GM18867 (cell line): Measurements from ENCODE around the gene PCDHB8.
"Not testable (repeated sequence)": the region's sequence is repeated elsewhere in the genome, so short reads cannot be mapped to it uniquely, and the experiment has no call there.

Experiments used
- ATAC-seq: cut with Tn5 transposase; IDR thresholded peaks from one replicate; pipeline ENCODE4 v1.9.1; 2021; ENCODE audit warnings: mild to moderate bottlenecking, moderate library complexity; ENCODE audit not compliant: unreplicated experiment

The PCDHB8 gene

DNA sequence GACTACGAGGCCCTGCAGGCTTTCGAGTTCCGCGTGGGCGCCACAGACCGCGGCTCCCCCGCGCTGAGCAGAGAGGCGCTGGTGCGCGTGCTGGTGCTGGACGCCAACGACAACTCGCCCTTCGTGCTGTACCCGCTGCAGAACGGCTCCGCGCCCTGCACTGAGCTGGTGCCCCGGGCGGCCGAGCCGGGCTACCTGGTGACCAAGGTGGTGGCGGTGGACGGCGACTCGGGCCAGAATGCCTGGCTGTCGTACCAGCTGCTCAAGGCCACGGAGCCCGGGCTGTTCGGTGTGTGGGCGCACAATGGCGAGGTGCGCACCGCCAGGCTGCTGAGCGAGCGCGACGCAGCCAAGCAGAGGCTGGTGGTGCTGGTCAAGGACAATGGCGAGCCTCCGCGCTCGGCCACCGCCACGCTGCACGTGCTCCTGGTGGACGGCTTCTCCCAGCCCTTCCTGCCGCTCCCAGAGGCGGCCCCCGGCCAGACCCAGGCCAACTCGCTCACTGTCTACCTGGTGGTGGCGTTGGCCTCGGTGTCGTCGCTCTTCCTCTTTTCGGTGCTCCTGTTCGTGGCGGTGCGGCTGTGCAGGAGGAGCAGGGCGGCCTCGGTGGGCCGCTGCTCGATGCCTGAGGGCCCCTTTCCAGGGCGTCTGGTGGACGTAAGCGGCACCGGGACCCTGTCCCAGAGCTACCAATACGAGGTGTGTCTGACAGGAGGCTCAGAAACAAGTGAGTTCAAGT is 6.7 kb downstream of the PCDHB8 start:
- not testable (repeated sequence) for ATAC-seq

DNA sequence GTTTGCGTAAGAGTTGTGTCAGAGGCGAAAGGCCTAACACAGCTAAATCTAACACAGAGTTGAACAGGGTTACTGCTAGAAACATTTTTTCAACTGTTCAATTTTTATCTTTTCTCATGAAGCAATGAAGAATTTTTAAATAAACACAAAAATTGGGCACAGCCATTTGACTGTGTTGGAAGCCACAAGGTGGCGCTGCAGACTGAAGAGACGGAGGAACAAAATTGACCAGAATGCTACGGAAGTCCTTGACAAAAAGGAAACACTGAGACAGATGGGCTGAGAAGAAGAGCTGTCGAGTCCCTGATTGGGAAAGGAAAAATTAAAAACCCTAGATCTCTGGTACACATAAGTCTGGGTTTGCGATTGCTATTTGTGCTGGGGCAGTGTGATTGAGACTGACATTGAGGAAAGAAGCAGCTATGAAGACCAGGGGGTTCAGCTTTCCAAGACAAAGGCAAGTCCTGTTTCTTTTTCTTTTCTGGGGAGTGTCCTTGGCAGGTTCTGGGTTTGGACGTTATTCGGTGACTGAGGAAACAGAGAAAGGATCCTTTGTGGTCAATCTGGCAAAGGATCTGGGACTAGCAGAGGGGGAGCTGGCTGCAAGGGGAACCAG is 9.4 kb downstream of the PCDHB8 start, which contains the start of gene PCDHB9:
Gene PCDHB9, plus strand, starts transcription at position 265 of the 616 bp plus-strand sequence. Its CDS starts 158 bp downstream, at position 423.
- no peak for ATAC-seq

DNA sequence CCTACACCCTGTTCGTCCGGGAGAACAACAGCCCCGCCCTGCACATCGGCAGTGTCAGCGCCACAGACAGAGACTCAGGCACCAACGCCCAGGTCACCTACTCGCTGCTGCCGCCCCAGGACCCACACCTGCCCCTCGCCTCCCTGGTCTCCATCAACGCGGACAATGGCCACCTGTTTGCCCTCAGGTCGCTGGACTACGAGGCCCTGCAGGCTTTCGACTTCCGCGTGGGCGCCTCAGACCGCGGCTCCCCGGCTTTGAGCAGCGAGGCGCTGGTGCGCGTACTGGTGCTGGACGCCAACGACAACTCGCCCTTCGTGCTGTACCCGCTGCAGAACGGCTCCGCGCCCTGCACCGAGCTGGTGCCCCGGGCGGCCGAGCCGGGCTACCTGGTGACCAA is 11.1 kb downstream of the PCDHB8 start:
- not testable (repeated sequence) for ATAC-seq

DNA sequence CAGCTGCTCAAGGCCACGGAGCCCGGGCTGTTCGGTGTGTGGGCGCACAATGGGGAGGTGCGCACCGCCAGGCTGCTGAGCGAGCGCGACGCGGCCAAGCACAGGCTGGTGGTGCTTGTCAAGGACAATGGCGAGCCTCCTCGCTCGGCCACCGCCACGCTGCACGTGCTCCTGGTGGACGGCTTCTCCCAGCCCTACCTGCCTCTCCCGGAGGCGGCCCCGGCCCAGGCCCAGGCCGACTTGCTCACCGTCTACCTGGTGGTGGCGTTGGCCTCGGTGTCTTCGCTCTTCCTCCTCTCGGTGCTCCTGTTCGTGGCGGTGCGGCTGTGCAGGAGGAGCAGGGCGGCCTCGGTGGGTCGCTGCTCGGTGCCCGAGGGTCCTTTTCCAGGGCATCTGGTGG is 11.5 kb downstream of the PCDHB8 start:
- ATAC-seq = not testable (repeated sequence)

DNA sequence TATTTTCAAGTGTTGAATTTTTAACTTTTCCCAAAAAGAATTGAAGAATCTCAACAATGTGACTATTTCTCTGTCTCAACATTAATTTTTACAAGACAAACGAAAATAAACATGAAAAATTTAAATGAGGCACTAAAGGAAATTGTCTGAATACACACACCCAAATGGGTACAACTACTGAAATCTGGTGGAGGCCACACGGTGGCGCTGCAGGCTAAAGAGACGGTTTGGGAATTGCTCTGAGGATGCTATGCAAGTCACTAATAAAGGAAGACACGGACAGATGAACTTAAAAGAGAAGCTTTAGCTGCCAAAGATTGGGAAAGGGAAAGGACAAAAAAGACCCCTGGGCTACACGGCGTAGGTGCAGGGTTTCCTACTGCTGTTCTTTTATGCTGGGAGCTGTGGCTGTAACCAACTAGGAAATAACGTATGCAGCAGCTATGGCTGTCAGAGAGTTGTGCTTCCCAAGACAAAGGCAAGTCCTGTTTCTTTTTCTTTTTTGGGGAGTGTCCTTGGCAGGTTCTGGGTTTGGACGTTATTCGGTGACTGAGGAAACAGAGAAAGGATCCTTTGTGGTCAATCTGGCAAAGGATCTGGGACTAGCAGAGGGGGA is 14.6 kb downstream of the PCDHB8 start, which contains the start of gene PCDHB10:
Gene PCDHB10, plus strand, starts transcription at position 244 of the 616 bp plus-strand sequence. Its CDS starts 200 bp downstream, at position 444.
- no peak for ATAC-seq

DNA sequence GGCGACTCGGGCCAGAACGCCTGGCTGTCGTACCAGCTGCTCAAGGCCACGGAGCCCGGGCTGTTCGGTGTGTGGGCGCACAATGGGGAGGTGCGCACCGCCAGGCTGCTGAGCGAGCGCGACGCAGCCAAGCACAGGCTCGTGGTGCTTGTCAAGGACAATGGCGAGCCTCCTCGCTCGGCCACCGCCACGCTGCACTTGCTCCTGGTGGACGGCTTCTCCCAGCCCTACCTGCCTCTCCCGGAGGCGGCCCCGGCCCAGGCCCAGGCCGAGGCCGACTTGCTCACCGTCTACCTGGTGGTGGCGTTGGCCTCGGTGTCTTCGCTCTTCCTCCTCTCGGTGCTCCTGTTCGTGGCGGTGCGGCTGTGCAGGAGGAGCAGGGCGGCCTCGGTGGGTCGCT is 16.7 kb downstream of the PCDHB8 start:
- ATAC-seq = not testable (repeated sequence)

DNA sequence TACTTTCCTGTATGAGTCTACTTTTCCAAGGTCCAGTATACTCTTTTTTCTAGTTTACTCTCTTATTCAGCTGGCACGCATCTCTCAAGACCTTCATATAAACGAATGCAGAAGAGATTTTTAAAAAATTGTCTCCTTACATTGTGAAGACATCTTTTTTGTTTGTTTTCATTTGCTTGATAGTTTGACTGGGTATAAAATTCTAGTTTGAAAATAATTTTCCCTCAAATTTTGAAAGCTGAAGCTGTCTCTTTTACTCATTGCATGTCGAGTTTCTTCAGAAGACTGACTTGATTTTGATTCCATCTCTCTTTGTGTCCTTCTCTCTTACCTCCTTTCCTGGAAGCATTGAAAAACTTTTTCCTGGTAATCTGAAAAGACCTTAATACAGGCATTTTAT is 18.8 kb downstream of the PCDHB8 start:
- ATAC-seq = no peak

DNA sequence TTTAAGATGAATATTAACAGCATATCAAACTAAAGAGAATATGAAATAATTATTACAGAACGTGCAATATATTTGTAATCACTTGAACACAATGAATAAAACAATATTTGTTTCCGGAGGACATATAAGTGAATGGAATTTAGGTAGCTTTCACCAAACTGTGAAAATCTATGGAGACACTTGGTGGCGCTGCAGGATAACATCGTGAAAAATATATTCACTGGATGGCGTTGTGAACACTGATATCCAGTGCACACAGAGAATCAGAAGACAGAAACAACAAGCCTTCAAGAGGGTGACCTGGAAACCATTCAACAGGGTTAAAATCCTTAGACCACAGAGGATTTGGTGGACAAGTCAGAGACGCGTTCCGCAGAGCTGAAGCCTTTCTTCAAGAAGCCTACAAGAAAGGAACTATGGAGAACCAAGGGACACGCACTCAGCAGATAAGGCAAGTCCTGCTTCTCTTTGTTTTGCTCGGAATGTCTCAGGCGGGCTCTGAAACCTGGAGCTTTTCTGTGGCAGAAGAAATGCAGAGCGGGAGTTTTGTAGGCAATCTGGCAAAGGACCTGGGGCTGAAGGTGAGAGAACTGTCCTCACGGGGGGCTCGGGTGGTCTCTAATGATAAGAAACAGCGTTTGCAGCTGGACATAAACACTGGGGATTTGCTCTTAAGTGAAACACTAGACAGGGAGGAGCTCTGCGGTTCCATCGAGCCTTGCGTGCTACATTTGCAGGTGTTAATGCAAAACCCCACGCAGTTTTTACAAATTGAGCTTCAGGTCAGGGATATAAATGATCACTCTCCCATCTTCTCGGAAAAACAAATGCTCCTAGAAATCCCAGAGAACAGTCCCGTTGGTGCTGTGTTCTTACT is 22.0 kb downstream of the PCDHB8 start, which contains the start of gene PCDHB11:
Gene PCDHB11, plus strand, starts transcription at position 269 of the 877 bp plus-strand sequence. Its CDS starts 148 bp downstream, at position 417.
- no peak for ATAC-seq

DNA sequence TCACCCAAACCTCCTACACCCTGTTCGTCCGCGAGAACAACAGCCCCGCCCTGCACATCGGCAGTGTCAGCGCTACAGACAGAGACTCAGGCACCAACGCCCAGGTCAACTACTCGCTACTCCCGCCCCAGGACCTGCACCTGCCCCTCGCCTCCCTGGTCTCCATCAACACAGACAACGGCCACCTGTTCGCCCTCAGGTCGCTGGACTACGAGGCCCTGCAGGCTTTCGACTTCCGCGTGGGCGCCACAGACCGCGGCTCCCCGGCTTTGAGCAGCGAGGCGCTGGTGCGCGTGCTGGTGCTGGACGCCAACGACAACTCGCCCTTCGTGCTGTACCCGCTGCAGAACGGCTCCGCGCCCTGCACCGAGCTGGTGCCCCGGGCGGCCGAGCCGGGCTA is 23.5 kb downstream of the PCDHB8 start:
- not testable (repeated sequence) for ATAC-seq

DNA sequence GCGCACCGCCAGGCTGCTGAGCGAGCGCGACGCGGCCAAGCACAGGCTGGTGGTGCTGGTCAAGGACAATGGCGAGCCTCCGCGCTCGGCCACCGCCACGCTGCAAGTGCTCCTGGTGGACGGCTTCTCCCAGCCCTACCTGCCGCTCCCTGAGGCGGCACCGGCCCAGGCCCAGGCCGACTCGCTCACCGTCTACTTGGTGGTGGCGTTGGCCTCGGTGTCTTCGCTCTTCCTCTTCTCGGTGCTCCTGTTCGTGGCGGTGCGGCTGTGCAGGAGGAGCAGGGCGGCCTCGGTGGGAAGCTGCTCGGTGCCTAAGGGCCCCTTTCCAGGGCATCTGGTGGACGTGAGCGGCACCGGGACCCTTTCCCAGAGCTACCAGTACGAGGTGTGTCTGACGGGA is 24.1 kb downstream of the PCDHB8 start:
- not testable (repeated sequence) for ATAC-seq

DNA sequence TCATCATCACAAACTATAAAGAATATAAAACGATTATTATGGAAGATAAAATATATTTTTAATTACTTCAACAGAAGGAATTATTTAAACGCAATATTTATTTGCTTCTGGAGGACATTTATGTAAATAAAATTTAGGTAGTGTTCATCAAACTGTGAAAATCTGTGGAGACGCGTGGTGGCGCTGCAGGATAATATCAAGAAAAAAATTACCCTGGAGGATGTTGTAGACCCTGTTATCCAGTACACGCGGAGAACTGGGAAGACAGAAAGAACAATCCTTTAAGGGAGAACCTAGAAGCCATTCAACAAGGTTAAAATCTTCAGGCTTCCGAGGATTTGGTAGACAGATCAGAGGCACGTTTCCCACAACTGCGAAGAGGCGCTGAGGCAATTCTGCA is 30.9 kb downstream of the PCDHB8 start, which contains the start of gene PCDHB12:
Gene PCDHB12, plus strand, starts transcription at position 242 of the 400 bp plus-strand sequence. CDS start 189 bp downstream, outside the sequence.
- no peak for ATAC-seq

DNA sequence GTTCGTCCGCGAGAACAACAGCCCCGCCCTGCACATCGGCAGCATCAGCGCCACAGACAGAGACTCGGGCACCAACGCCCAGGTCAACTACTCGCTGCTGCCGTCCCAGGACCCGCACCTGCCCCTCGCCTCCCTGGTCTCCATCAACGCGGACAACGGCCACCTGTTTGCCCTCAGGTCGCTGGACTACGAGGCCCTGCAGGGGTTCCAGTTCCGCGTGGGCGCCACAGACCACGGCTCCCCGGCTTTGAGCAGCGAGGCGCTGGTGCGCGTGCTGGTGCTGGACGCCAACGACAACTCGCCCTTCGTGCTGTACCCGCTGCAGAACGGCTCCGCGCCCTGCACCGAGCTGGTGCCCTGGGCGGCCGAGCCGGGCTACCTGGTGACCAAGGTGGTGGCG is 32.7 kb downstream of the PCDHB8 start:
- ATAC-seq = not testable (repeated sequence)

DNA sequence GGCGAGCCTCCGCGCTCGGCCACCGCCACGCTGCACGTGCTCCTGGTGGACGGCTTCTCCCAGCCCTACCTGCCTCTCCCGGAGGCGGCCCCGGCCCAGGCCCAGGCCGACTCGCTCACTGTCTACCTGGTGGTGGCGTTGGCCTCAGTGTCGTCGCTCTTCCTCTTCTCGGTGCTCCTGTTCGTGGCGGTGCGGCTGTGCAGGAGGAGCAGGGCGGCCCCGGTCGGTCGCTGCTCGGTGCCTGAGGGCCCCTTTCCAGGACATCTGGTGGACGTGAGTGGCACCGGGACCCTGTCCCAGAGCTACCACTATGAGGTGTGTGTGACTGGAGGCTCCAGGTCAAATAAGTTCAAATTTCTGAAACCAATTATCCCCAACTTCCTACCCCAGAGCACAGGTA is 33.3 kb downstream of the PCDHB8 start:
- ATAC-seq = not testable (repeated sequence)

DNA sequence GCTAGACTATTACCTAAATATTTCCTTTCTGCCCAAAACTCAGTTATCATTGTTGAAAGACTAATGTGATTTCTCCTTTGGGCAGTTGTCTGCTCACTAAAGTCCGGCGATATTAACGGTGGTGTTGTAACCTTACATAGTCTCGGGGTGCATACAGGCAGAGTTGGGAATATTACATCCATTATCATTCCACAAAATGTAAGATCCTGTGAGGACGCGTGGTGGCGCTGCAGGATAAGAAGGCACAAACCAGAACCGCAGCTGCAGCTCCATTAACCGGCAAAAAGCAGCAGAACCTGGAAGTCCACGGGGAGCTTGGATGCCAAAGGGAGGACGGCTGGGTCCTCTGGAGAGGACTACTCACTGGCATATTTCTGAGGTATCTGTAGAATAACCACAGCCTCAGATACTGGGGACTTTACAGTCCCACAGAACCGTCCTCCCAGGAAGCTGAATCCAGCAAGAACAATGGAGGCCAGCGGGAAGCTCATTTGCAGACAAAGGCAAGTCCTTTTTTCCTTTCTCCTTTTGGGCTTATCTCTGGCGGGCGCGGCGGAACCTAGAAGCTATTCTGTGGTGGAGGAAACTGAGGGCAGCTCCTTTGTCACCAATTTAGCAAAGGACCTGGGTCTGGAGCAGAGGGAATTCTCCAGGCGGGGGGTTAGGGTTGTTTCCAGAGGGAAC is 36.2 kb downstream of the PCDHB8 start, which contains the start of gene PCDHB13:
Gene PCDHB13, plus strand, starts transcription at position 264 of the 684 bp plus-strand sequence. Its CDS starts 205 bp downstream, at position 469.
- not testable (repeated sequence) for ATAC-seq

DNA sequence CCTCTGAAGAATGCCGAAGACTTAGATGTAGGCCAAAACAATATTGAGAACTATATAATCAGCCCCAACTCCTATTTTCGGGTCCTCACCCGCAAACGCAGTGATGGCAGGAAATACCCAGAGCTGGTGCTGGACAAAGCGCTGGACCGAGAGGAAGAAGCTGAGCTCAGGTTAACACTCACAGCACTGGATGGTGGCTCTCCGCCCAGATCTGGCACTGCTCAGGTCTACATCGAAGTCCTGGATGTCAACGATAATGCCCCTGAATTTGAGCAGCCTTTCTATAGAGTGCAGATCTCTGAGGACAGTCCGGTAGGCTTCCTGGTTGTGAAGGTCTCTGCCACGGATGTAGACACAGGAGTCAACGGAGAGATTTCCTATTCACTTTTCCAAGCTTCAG is 37.0 kb downstream of the PCDHB8 start:
- not testable (repeated sequence) for ATAC-seq

DNA sequence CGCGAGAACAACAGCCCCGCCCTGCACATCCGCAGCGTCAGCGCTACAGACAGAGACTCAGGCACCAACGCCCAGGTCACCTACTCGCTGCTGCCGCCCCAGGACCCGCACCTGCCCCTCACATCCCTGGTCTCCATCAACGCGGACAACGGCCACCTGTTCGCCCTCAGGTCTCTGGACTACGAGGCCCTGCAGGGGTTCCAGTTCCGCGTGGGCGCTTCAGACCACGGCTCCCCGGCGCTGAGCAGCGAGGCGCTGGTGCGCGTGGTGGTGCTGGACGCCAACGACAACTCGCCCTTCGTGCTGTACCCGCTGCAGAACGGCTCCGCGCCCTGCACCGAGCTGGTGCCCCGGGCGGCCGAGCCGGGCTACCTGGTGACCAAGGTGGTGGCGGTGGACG is 37.9 kb downstream of the PCDHB8 start:
- ATAC-seq = not testable (repeated sequence)

DNA sequence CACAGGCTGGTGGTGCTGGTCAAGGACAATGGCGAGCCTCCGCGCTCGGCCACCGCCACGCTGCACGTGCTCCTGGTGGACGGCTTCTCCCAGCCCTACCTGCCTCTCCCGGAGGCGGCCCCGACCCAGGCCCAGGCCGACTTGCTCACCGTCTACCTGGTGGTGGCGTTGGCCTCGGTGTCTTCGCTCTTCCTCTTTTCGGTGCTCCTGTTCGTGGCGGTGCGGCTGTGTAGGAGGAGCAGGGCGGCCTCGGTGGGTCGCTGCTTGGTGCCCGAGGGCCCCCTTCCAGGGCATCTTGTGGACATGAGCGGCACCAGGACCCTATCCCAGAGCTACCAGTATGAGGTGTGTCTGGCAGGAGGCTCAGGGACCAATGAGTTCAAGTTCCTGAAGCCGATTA is 38.4 kb downstream of the PCDHB8 start:
- ATAC-seq = not testable (repeated sequence)

DNA sequence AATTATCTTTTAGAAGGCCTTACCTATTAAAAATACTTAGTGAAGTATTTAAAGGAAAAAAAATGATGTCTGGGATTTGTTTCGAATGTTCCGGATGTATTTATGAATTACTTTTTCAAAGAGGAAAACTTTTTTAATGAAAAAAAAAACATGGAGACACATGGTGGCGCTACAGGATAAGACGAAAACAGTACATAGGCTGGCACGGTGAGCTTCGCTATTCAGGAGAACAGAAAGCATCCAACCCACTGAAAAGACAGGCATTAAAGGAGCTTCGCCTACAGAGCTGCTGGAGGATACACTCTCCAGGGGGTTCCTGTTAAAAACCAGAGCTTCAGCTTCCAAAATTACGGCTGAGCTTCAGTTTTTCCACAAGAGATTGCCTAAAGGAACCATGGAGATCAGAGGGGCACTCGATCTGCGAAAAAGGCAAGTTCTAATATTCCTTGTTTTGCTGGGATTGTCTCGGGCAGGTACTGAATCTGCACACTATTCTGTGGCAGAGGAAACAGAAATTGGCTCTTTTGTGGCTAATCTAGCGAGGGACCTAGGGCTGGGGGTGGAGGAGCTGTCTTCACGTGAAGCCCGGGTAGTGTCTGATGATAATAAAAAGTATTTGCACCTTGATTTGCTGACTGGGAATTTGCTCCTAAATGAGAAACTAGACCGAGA is 45.7 kb downstream of the PCDHB8 start, which contains the start of gene PCDHB14:
Gene PCDHB14, plus strand, starts transcription at position 232 of the 672 bp plus-strand sequence. Its CDS starts 163 bp downstream, at position 395.
- no peak for ATAC-seq

DNA sequence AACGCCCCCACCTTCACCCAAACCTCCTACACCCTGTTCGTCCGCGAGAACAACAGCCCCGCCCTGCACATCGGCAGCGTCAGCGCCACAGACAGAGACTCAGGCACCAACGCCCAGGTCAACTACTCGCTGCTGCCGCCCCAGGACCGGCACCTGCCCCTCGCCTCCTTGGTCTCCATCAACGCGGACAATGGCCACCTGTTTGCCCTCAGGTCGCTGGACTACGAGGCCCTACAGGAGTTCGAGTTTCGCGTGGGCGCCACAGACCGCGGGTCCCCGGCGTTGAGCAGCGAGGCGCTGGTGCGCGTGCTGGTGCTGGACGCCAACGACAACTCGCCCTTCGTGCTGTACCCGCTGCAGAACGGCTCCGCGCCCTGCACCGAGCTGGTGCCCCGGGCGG is 47.3 kb downstream of the PCDHB8 start:
- not testable (repeated sequence) for ATAC-seq
